TTC549 (cell line): Measurements from ENCODE around the gene PPM1B.
"Not testable (repeated sequence)": the region's sequence is repeated elsewhere in the genome, so short reads cannot be mapped to it uniquely, and the experiment has no call there.

Experiments used
- FAIRE-seq: peaks from 2 replicates; lab custom pipeline; 2012; peaks lifted over from hg19 to GRCh38; lab: Jason Lieb, UNC

PPM1B gene

GRCh38 chr2:44168681-44169154, at the start of gene PPM1B:
Gene PPM1B (plus strand): TSS chr2:44168875. CDS start chr2:44201200, 32,325 bp downstream.
- no peak for FAIRE-seq

DNA sequence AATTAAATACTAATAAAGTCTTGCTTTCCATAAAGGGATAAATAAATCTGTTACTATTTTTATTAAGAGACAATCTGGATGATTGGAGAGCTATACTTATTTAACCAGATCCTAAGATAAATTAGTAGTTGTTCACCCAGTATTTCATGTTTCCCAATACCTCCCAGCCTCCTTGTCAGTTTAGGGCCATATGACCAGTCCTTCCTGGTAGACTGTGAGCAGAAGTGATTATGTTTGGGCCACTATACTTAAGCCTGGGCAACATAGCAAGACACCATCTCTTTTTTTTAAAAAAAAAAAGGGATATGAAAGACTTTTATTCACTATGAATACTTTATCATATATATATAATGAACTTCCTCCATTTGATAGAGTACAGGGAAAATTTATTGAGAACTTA, 48.8 kb upstream of the PPM1B start:
- no peak for FAIRE-seq

DNA sequence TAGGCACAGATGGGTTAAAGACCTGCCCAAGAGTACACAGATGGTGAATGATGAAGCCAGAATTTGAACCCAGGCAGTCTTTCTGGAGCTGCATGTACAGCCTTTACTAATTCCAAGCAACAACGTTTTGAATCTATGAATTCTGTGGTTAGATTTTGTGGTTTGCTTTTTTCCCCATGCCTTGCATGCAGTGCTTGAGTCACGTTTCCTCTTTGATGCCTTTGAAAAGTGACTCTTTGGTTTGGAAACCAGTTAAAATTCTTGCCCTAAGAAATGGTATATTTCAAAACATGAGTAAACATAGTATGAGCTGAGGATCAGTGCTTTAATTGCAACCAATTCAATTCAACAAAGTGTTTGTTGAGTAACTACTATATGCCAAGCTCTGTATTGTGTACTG, 48.2 kb upstream of the PPM1B start:
- no peak for FAIRE-seq

DNA sequence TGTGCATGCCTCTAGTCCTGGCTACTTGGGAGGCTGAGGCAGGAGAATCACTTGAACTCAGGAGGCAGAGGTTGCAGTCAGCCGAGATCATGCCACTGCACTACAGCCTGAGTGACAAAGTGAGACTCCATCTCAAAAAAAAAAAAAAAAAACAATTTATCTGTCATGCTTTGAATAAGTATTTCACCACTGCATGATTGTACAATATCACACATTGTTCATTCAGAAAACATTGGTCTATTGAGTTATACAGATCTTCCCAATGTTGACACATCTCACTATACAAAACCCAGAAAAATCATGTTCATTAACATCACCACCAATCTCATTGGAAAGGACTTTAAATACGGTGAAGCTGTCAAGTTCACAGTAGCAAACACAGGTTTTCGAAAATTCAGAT, 46.8 kb upstream of the PPM1B start:
- no peak for FAIRE-seq

DNA sequence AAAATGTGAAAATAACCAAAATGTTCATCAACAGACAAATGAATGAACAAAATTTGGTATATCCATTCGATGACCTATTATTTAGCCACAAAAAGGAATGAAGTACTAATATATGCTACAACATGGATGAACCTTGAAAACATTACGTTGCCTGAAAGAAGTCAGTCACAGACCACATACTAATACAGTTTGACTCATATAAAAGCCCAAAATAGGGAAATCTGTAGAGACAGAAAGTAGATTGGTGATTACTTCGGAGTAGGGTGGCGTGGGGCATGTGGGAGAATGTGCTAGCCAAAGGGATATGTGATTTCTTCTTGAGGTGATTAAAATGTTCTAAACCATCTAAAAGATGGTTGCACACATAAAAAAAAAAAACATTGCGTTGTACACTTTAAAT, 44.2 kb upstream of the PPM1B start:
- FAIRE-seq, result no peak

DNA sequence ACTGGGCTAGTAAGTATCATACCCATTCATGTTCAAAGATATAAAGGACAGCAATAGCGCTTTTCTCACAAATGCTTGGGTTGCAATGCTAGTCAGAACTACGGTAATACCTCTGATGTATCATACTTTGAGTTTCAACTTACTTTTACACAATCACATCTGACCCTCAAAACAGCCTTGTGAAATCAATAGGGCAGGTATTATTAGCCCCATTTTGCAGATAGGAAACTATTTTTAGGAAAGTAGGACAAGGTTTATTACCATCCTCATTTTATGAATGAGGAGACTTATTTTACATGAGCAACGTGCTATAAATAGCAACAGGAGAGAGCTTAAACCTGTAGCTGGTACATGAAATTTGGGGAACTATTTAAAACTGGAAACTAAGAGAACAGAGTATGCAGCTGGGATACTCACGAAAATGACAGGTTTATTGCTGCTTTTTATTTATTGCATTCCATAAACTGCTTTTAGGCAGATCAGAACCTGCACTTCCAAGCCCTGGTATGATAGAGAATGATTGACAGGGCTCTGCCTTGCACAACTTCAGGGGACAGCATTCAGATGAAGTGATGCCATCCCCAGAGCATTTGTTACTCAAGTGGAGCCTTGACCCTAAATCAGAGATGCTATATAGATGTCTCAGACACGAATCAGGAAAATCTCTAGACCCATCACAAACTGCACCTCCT, 42.4 kb upstream of the PPM1B start:
- no peak for FAIRE-seq

DNA sequence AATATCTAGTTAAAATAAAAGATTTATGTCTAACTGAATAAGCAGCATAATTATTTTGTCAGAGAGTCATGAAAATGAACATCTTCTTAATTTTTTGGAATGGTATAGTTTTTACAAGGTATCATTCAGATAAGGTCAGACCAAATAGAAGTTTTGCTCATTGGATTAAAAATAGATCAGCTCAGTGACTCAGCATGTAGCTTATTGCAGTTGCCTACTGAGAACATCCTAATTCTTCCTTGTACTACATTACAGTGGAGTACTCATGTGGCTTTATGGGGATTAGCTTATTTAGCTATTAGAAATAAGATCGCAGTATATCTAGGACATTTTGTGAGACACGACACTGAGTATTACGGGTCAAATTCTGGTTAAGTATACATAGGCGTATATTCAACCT, 38.2 kb upstream of the PPM1B start:
- no peak for FAIRE-seq

DNA sequence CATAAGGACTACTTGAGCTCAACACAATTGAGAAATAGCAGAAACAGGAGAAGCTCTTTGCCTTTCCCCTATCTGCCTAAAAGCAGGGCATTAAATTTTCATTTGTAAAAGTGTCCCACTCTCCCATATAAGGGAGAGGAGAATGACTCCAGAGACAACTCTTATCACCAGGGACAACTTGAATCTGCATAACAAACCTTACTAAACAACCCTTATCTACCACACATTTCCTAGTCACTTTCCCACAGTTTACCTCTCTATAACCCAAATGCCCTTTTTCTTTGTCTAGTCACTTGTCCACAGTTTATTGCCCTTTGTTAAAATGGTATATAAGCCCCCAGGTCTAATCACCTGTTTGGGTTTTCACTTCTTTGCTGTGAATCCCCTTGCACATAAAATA, 37.5 kb upstream of the PPM1B start:
- FAIRE-seq, result no peak

DNA sequence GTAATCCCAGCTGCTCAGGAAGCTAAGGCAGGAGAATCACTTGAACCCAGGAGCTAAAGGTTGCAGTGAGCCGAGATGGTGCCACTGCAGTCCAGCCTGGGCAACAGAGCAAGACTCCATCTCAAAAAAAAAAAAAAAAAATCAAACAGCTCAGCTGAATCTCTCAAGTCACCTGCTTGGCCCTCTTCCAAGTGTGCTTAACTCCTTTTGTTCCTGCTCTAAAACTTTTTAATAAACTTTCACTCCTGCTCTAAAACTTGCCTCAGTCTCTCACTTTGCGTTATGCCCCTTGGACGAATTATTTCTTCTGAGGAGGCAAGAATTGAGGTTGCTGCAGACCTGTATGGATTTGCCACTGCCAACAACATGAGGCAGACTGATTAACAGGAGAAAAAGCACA, 35.1 kb upstream of the PPM1B start:
- not testable (repeated sequence) for FAIRE-seq

- no peak for FAIRE-seq
Measured at GRCh38 chr2:44134848-44135247, 33.8 kb upstream of the PPM1B start.

DNA sequence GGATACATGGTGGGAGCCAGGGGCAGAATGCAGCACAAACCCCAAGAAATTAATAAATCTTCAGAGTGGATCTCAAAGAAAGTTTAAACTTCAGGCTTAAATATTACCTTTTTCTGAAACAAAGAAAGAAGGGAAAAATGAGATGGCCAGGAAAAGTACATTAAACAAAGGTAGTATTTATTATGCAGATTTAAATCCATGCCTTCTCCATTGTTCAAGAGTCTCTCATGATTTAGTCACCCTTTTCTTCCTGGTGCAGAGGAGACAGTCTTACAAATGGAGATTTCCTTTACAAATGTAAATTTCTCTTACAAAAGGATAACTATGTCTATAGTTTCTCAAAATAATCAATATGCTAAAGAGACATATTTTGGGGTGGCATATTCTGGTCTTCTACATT, 33.4 kb upstream of the PPM1B start:
- FAIRE-seq, result no peak

DNA sequence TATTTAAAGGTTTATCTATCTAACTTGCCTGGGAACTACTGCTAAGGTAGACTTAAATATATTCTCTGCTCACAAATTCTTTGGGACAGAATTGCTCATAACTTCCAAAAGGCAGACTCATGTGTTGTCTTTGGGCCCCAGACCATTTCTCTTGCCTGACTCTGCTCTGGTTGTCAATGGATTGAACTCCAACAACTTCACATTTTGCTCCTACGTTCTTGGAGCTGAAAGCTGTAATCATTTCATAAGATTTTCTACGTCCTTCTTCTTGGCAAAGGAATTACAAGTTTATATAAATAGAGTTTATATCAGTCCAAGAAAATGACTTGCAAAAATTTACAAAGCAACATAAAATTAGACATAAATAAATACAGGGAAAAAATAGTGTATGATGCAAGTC, 32.9 kb upstream of the PPM1B start:
- FAIRE-seq, result no peak

GRCh38 chr2:44136252-44136651, 32.4 kb upstream of the PPM1B start:
- no peak for FAIRE-seq

DNA sequence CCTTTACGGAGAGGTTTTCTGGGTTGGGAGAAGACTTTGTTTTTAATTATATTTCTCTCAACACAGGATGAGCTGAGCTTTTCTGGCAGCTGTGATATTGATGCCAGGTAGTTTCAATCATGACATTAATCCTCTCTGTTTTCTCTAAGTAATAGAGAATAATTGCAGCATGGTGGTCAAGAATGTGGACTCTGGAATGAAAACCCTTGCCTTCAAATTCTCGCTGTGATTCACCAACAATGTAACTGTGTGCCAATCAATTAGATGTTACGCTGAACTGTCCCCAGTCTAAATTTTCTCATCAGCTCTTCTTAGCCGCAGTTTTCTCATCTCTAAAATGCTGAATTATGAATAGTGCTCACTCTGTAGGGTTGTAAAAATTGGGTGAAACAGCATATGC, 31.6 kb upstream of the PPM1B start:
- no peak for FAIRE-seq

DNA sequence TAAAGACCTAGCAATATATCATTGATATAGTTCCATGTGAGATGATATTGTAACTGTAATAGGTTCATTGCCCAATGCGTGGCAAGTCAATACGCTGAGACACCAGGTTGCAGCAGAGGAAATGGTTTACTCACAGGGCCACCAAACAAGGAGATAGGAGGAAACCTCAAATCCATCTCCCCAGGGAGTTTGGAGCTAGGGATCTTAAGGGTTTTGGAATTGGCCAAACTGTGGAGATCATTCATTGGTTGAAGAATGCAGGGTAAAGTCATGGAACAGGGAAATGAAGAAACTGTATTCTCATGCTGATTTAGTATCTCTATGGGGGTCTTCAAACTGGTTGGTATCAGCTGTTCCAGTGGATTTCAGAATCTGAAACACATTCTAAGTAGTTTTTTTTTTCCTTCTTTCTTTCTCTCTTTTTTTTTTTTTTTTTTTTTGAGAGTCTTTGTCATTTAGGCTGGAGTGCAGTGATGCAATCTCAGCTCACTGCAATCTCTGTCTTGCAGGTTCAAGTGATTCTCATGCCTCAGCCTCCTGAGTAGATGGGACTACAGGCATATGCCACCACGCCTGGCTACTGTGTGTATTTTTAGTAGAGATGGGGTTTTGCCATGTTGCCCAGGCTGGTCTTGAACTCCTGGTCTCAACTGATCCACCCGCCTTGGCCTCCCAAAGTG, 30.7 kb upstream of the PPM1B start:
- no peak for FAIRE-seq

GRCh38 chr2:44139741-44140140, 28.9 kb upstream of the PPM1B start:
- FAIRE-seq, result no peak

- FAIRE-seq, result no peak
Measured at GRCh38 chr2:44142306-44142705, 26.4 kb upstream of the PPM1B start.

- FAIRE-seq, result no peak
Measured at GRCh38 chr2:44143701-44144100, 25.0 kb upstream of the PPM1B start.

GRCh38 chr2:44148999-44149398, 19.7 kb upstream of the PPM1B start:
- no peak for FAIRE-seq

GRCh38 chr2:44150473-44150872, 18.2 kb upstream of the PPM1B start:
- FAIRE-seq, result no peak

- FAIRE-seq, result no peak
Measured at GRCh38 chr2:44152865-44153669, 15.6 kb upstream of the PPM1B start.

GRCh38 chr2:44155666-44156446, 12.8 kb upstream of the PPM1B start:
- no peak for FAIRE-seq
